Measurements from ENCODE around the gene ABCB8. TPM values are rescaled to one million over a fixed set of nuclear protein-coding genes. Genes with fewer than 3 reads are reported as not detected.

Gene ABCB8
- polyA plus RNA-seq, 1 of the 3 experiments (the other 2 are of a cell fraction) = 36.0 TPM

DNA sequence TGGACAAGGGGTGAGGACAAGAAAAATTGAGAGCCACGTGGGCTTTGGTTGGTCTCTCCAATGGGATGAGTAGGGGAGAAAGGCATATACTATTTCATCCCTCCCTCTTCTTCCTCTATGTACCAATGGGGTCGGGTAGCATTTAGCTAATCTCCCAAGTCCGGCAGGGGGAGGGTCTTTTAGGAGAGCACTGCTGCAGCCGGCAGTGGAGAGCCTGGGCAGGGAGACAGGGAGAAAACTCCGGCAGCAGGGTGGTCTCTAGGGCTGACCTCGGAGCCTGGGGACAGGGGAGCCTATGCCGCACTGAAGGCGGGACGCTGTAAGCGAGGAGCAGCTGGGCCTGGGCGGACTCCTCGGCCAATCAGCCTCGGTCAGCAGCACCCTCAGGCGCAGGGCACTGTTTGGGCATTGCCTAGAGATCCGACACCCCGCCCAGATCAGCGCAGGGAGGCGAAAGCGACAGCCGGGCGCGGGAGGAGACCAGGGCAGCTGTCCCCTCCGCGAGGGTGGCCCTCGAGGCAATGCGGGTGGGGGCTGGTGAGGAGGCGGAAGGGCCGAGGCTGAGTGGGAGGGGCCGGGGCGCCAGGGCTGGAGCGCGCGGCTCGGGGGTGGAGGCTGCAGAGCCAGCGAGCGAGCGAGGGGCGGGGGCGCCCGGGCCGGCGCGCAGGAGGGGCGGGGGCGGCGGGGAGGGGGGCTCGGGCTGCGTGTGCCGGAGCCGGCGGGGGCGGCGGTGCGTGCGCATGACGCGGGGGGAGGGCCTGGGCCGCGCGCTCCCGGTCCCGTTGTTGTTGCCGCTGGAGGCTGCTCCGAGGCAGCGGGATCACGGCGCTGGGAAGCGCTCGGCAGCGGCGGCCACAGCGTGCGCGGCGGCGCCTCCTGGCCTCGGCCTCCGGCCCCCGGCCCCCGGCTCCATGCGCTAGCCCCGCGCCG lies 57.7 kb downstream of the ABCB8 start, which contains the start of gene AGAP3:
Gene AGAP3 (plus strand): TSS at position 785 of the 930 bp plus-strand sequence. CDS start 267 bp downstream, outside the sequence.
- Histone ChIP-seq H3K4me1 (ENCODE audit: control insufficient read depth in 1 of 2, insufficient read depth in 2 of 2, low read depth in 1 of 2, low read length in 1 of 2) (peaks cover 34 to 58% of the 10 kb centered on the region in 2 experiments), H3K79me2 (ENCODE audit: insufficient read depth) (peaks cover 64% of the 10 kb centered on the region), H3K27ac (ENCODE audit: low read depth in 2 of 2, low read length in 1 of 2) (peak within 1 kb of the TSS; percentile 64 to 94), H3K27me3 (ENCODE audit: insufficient read depth) (no peaks in the 10 kb centered on the region), H3K9me3 (no peaks in the 10 kb centered on the region), H3K9ac (peak within 1 kb of the TSS; percentile 88), H4K20me1 (ENCODE audit: insufficient read depth) (peaks cover 35% of the 10 kb centered on the region), H3K4me2 (peak within 1 kb of the TSS; percentile 99), H2AFZ (ENCODE audit: low read depth) (peak within 1 kb of the TSS; percentile 72), H3K36me3 (replicated peaks in 1 of 2; ENCODE audit: control insufficient read depth in 1 of 2, insufficient read depth in 2 of 2, low read length in 1 of 2) (peaks cover 0 to 13% of the 10 kb centered on the region in 2 experiments), H3K9me2 (no peaks in the 10 kb centered on the region), H3K4me3 (ENCODE audit: low read depth in 2 of 2, low read length in 1 of 2) (peak within 1 kb of the TSS; percentile 90 to 100), H3F3A (replicated peaks; ENCODE audit: insufficient read depth) (peaks cover 20% of the 10 kb centered on the region)
- WGBS (ENCODE audit: low lambda C conversion rate) = 2% methylated on average over 71 of the region's 84 CpGs
- POLR2A ChIA-PET = interaction anchor here (0.8 to 1.4 kb wide), 5 partner anchors 27 to 1356 kb away, joined by 3 read pairs; partner anchors contain the start of genes ABCB8, ABCF2 and NUB1
- CTCF ChIA-PET = interaction anchor here (0.5 to 21.3 kb wide), 19 partner anchors 9 to 323 kb away, joined by 3 to 474 read pairs (median 4); partner anchors contain the start of genes ABCB8, CDK5 and SLC4A2
- peak; percentile 99 for DNase-seq
- TF ChIP-seq TAF1 (IDR thresholded peaks at IDR 0.05; ENCODE audit: borderline replicate concordance, low read depth, low read length) (peak; percentile 58), POLR2AphosphoS5 (IDR thresholded peaks at IDR 0.05; ENCODE audit: low read depth, low read length) (peak; percentile 80), YY1 (IDR thresholded peaks at IDR 0.05; ENCODE audit: low read depth) (no peak), FOXM1 (IDR thresholded peaks at IDR 0.05; ENCODE audit: low read depth) (no peak), NRF1 (IDR thresholded peaks at IDR 0.05; ENCODE audit: low read depth, low read length) (peak; percentile 66), SIN3A (IDR thresholded peaks at IDR 0.05; ENCODE audit: borderline replicate concordance, low read depth, low read length) (peak; percentile 44; the same call in 1 of the 2 replicates), MXI1 (IDR thresholded peaks at IDR 0.05; ENCODE audit: low read depth, low read length) (peak; percentile 46), NFIC (IDR thresholded peaks at IDR 0.05; ENCODE audit: borderline replicate concordance) (no peak), MAX (IDR thresholded peaks at IDR 0.05; ENCODE audit: low read depth) (peak; percentile 60), EP300 (IDR thresholded peaks at IDR 0.05; ENCODE audit: borderline replicate concordance in 1 of 2, low read depth in 1 of 2, low read length in 1 of 2) (peak in 1 of 2 experiments; percentile 25; a peak in 1 of 4 replicates), TCF12 (IDR thresholded peaks at IDR 0.05) (peak; percentile 39; the same call in 1 of the 2 replicates)
- TF ChIP-seq, protein P1, sequence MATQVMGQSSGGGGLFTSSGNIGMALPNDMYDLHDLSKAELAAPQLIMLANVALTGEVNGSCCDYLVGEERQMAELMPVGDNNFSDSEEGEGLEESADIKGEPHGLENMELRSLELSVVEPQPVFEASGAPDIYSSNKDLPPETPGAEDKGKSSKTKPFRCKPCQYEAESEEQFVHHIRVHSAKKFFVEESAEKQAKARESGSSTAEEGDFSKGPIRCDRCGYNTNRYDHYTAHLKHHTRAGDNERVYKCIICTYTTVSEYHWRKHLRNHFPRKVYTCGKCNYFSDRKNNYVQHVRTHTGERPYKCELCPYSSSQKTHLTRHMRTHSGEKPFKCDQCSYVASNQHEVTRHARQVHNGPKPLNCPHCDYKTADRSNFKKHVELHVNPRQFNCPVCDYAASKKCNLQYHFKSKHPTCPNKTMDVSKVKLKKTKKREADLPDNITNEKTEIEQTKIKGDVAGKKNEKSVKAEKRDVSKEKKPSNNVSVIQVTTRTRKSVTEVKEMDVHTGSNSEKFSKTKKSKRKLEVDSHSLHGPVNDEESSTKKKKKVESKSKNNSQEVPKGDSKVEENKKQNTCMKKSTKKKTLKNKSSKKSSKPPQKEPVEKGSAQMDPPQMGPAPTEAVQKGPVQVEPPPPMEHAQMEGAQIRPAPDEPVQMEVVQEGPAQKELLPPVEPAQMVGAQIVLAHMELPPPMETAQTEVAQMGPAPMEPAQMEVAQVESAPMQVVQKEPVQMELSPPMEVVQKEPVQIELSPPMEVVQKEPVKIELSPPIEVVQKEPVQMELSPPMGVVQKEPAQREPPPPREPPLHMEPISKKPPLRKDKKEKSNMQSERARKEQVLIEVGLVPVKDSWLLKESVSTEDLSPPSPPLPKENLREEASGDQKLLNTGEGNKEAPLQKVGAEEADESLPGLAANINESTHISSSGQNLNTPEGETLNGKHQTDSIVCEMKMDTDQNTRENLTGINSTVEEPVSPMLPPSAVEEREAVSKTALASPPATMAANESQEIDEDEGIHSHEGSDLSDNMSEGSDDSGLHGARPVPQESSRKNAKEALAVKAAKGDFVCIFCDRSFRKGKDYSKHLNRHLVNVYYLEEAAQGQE (IDR thresholded peaks at IDR 0.05; ENCODE audit: low read depth, low read length) = no peak
- TF ChIP-seq, protein P2, sequence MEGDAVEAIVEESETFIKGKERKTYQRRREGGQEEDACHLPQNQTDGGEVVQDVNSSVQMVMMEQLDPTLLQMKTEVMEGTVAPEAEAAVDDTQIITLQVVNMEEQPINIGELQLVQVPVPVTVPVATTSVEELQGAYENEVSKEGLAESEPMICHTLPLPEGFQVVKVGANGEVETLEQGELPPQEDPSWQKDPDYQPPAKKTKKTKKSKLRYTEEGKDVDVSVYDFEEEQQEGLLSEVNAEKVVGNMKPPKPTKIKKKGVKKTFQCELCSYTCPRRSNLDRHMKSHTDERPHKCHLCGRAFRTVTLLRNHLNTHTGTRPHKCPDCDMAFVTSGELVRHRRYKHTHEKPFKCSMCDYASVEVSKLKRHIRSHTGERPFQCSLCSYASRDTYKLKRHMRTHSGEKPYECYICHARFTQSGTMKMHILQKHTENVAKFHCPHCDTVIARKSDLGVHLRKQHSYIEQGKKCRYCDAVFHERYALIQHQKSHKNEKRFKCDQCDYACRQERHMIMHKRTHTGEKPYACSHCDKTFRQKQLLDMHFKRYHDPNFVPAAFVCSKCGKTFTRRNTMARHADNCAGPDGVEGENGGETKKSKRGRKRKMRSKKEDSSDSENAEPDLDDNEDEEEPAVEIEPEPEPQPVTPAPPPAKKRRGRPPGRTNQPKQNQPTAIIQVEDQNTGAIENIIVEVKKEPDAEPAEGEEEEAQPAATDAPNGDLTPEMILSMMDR (IDR thresholded peaks at IDR 0.05) = no peak

All from SK-N-SH (cell line).